PFSK-1 (cell line): ENCODE data around the gene TRPT1.

ENCODE experiments used
- FOXP2 ChIP-seq: optimal IDR thresholded peaks from 2 replicates; pipeline ENCODE3; 2011; ENCODE audit warnings: borderline replicate concordance, control low read depth, inconsistent platforms; ENCODE audit not compliant: insufficient read depth; ENCODE audit errors: extremely low read length, extremely low read depth
- POLR2AphosphoS5 ChIP-seq: IDR thresholded peaks from 2 replicates; pipeline ENCODE4 v1.6.1; 2012; ENCODE audit warnings: low read depth, mild to moderate bottlenecking, control low read depth, low read length, moderate library complexity
- REST ChIP-seq, 2 experiments: IDR thresholded peaks; 2 replicates each; pipeline versions ENCODE4 v1.6.1 to v1.8.0; 2011 to 2012; ENCODE audit warnings: low read depth in 2 of 2, low read length in 2 of 2, control low read depth in 1 of 2, inconsistent platforms in 1 of 2, mild to moderate bottlenecking in 1 of 2, moderate library complexity in 1 of 2; ENCODE audit not compliant: insufficient read depth in 1 of 2
- SIN3A ChIP-seq: IDR thresholded peaks from 2 replicates; pipeline ENCODE4 v1.6.1; 2012; ENCODE audit warnings: mild to moderate bottlenecking, low read length, moderate library complexity, borderline replicate concordance; ENCODE audit not compliant: insufficient read depth
- TAF1 ChIP-seq: IDR thresholded peaks from 2 replicates; pipeline ENCODE4 v1.6.1; 2012; ENCODE audit warnings: low read length, control low read depth, borderline replicate concordance; ENCODE audit not compliant: insufficient read depth

- no peak for TF ChIP-seq POLR2AphosphoS5
- no peak for TF ChIP-seq REST (IDR thresholded peaks at IDR 0.05; ENCODE audit: insufficient read depth in 1 of 2, low read depth in 2 of 2, low read length in 2 of 2)
- no peak for TF ChIP-seq SIN3A
- no peak for TF ChIP-seq TAF1
- no peak for TF ChIP-seq FOXP2
Observed at GRCh38 chr11:64239662-64240434, 13.9 kb upstream of the TRPT1 start.
